Psoas muscle (tissue), 8 donors: ENCODE results near the gene EEF1E1. TPM values are rescaled to one million over a fixed set of nuclear protein-coding genes. Genes with fewer than 3 reads are reported as not detected.
"Not testable (repeated sequence)": the region's sequence is repeated elsewhere in the genome, so short reads cannot be mapped to it uniquely, and the experiment has no call there.

Experiments used
- ATAC-seq, 4 donors: fragments of 200-7000 bp; cut with Tn5 transposase; one replicate each; pipeline ENCODE4 v1.9.1; 2020; ENCODE audit warnings: moderate library complexity in 3 of 4, mild to moderate bottlenecking in 2 of 4
- DNase-seq, 2 donors: peaks; one replicate each; pipeline ENCODE4 v3.0.0-alpha.2; 2020
- H3K27ac ChIP-seq: fragments of 200-600 bp; one replicate; pipeline ENCODE4 v1.8.0; 2022
- H3K27me3 ChIP-seq, 3 donors: fragments of 200-600 bp in 1 of 3; one replicate each; pipeline versions ENCODE4 v1.6.1 to v1.8.0; 2013 to 2022; ENCODE audit warnings: low read length in 2 of 3, mild to moderate bottlenecking in 2 of 3, moderate library complexity in 1 of 3; ENCODE audit not compliant: insufficient read depth in 3 of 3
- H3K36me3 ChIP-seq, 2 donors: fragments of 200-600 bp in 1 of 2; one replicate each; pipeline versions ENCODE4 v1.6.1 to v1.8.0; 2013 to 2022; ENCODE audit warnings: low read depth in 1 of 2, mild to moderate bottlenecking in 1 of 2, moderate library complexity in 1 of 2; ENCODE audit not compliant: insufficient read depth in 1 of 2
- H3K4me1 ChIP-seq: fragments of 200-600 bp; one replicate; pipeline ENCODE4 v1.8.0; 2022
- H3K4me3 ChIP-seq: fragments of 200-600 bp; one replicate; pipeline ENCODE4 v1.8.0; 2022; ENCODE audit warnings: mild to moderate bottlenecking
- H3K9me3 ChIP-seq: fragments of 200-600 bp; one replicate; pipeline ENCODE4 v1.8.0; 2022
- WGBS, 3 donors: extraction: QIAGEN DNeasy Blood & Tissue Kit; methylation state at CpG; one replicate each; pipeline versions ENCODE4 v1.1.6 to v1.1.7; 2013; 5-methylcytosine and 5-hydroxymethylcytosine counted together
- intact Hi-C, 2 donors: fragments of 100-400 bp; cut with DNase I; formaldehyde crosslinking; loops; one replicate each; pipeline versions ENCODE4 v1.11.0 to v1.14.2; 2022
- polyA plus RNA-seq, 3 donors: library from polyadenylated mRNA; stranded (reverse); fragments of 200-250 nt; gene quantifications; one replicate each; pipeline ENCODE4 v1.2.3, GENCODE V29; 2013
- total RNA-seq, 4 donors: library from RNA; stranded (reverse); fragmentation: NEBNext Ultra II Directional in 2 of 4; extraction: Animal tissue kit (Norgen Biotek cat#: 25700) in 2 of 4; gene quantifications; one replicate each; pipeline versions ENCODE4 v1.2.1 to v1.2.4, GENCODE V29; 2021 to 2023
- TF ChIP-seq, protein P1 (sequence below): fragments of 200-600 bp; IDR thresholded peaks from one replicate; pipeline ENCODE4 v1.8.0; 2022; ENCODE audit warnings: antibody characterized with exemption
- donor health status: healthy with polysubstance abuse.
- donor health status: DM: no; HTN: no; CAD: no; lungs with moderate emphysema.
- donor health status: Bipolar disorder and iron deficiency.
- donor health status: healthy.
- donor health status: DM: yes; HTN: yes; CAD: no.
- donor health status: DM: no; HTN: no; CAD: no.
- donor health status: DM: no; HTN: no; CAD: no.
- donor health status: DM: yes; HTN: yes; CAD: no.

Gene EEF1E1
- total and polyA plus RNA-seq, 7 donors = 12.8 to 24.6 (median 14.0) TPM

DNA sequence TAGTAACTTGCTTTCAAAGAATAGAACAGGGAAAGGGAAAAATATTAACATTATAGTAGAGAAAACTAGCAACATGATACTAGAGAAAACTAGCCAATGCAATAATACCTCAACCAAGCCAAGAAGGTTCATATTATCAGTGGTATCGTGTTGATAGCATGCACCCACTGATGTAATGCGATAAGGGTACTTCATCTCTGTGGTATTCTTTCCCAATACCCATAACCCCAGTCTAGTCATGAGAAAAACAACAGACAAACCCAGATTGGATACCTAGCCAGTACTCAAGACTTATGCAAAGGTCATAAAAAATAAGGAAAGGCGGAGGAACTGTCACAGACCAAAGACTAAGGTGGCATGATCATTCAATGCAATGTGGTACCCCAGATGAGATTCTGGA lies 59.1 kb downstream of the EEF1E1 start:
- TF ChIP-seq, protein P1, sequence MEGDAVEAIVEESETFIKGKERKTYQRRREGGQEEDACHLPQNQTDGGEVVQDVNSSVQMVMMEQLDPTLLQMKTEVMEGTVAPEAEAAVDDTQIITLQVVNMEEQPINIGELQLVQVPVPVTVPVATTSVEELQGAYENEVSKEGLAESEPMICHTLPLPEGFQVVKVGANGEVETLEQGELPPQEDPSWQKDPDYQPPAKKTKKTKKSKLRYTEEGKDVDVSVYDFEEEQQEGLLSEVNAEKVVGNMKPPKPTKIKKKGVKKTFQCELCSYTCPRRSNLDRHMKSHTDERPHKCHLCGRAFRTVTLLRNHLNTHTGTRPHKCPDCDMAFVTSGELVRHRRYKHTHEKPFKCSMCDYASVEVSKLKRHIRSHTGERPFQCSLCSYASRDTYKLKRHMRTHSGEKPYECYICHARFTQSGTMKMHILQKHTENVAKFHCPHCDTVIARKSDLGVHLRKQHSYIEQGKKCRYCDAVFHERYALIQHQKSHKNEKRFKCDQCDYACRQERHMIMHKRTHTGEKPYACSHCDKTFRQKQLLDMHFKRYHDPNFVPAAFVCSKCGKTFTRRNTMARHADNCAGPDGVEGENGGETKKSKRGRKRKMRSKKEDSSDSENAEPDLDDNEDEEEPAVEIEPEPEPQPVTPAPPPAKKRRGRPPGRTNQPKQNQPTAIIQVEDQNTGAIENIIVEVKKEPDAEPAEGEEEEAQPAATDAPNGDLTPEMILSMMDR = no peak
- Histone ChIP-seq H3K4me3 (no peak overlapping the region), H3K27ac (no peak overlapping the region), H3K4me1 (no peaks in the 10 kb centered on the region), H3K27me3 (no peaks in the 10 kb centered on the region), H3K9me3 (no peaks in the 10 kb centered on the region), H3K36me3 (peaks cover 0 to 7% of the 10 kb centered on the region in 2 donors)
- no peak for DNase-seq
- 43 to 49% (median 44%) methylated on average over 3 of the region's 3 CpGs for WGBS, 3 donors
- intact Hi-C loops = no loop called here
- ATAC-seq = no peak

DNA sequence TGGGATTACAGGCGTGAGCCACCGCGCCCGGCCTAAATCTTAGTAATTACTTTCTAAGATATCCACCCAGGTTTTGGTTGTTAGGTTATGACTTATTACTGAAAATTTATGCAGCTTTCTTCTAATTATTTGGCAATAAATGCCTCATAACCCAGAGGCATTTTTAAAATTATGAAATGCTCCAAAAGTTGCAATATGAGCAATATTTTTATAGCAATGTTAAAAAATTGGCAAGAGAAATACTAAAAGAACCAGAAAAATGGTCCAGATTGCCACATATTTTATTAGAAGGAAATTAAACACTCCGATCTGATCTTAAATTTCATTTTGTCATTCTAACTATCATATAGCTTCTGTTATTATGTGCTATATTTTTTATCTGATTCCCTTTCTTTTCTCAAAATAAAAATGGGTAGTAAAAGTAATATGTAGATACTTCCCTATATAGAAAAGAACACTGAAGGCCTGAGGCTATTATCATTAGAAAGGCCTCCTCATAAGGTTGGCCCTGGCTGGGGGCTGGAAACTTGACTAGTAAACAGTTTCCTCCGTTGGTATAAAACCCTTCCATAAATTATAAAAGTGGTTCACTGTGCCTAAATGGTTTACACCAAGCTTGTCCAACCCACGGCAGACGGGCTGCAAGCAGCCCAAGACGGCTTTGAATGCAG lies 60.3 kb downstream of the EEF1E1 start:
- H3K4me3 ChIP-seq = no peak overlapping the region
- ATAC-seq (no peak), DNase-seq (no peak)
- no peak overlapping the region for H3K27ac ChIP-seq
- no peaks in the 10 kb centered on the region for H3K9me3 ChIP-seq
- no peaks in the 10 kb centered on the region for H3K4me1 ChIP-seq
- TF ChIP-seq, protein P1 = no peak
- intact Hi-C loops = no loop called here
- no peaks in the 10 kb centered on the region for H3K27me3 ChIP-seq
- WGBS, 3 donors = 85 to 90% (median 87%) methylated on average over 9 of the region's 9 CpGs
- peaks cover 0 to 7% of the 10 kb centered on the region in 2 donors for H3K36me3 ChIP-seq

DNA sequence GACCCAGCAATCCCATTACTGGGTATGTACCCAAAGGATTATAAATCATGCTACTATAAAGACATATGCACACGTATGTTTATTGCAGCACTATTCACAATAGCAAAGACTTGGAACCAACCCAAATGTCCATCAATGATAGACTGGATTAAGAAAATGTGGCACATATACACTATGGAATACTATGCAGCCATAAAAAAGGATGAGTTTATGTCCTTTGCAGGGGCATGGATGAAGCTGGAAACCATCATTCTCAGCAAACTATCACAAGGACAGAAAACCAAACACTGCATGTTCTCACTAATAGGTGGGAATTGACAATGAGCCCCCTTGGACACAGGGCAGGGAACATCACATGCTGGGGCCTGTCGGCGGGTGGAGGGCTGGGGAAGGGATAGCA lies 68.2 kb downstream of the EEF1E1 start:
- WGBS, 3 donors = 81 to 90% (median 89%) methylated on average over 3 of the region's 3 CpGs
- ATAC-seq, H3K27ac ChIP-seq, H3K4me3 ChIP-seq, H3K4me1 ChIP-seq, DNase-seq, H3K9me3 ChIP-seq, intact Hi-C loops, H3K27me3 ChIP-seq, H3K36me3 ChIP-seq: not testable (repeated sequence)

DNA sequence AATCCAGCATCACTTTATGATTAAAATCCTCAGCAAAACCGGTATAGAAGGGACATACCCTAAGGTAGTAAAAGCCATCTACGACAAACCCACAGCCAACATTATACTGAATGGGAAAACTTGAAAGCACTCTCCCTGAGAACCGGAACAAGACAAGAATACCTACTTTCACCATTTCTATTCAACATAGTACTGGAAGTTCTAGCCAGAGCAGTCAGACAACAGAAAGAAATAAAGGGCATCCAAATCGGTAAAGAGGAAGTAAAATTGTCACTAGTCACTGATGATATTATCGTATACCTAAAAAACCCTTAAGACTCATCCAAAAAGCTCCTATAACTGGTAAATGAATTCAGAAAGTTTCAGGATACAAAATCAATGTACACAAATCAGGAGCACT lies 71.4 kb downstream of the EEF1E1 start:
- TF ChIP-seq, protein P1 = no peak
- Histone ChIP-seq H3K36me3 (no peaks in the 10 kb centered on the region), H3K27me3 (no peaks in the 10 kb centered on the region), H3K4me3 (no peak overlapping the region), H3K4me1 (peaks cover 16% of the 10 kb centered on the region), H3K9me3 (no peaks in the 10 kb centered on the region), H3K27ac (no peak overlapping the region)
- 93 to 97% (median 95%) methylated on average over 5 of the region's 5 CpGs for WGBS, 3 donors
- DNase-seq = no peak
- no peak for ATAC-seq
- intact Hi-C loops = no loop called here

Other genes with a start within 250 kb of the EEF1E1 start
- gene TXNDC5, start 191.8 kb downstream of the EEF1E1 start, total RNA-seq = 10 to 100 TPM; 15.5 to 33.2 (median 23.4) TPM
- 10 to 100 TPM; 22.0 to 50.2 (median 27.3) TPM for gene TXNDC5, start 191.8 kb downstream of the EEF1E1 start, polyA plus RNA-seq
- gene BLOC1S5, start 38.2 kb downstream of the EEF1E1 start, total RNA-seq = 10 to 100 TPM in 2 of 4 donors, 1 to 10 TPM in 2; 6.2 to 13.0 (median 8.8) TPM
- gene BLOC1S5, start 38.2 kb downstream of the EEF1E1 start, polyA plus RNA-seq = 10 to 100 TPM in 1 of 3 donors, 1 to 10 TPM in 2; 5.6 to 17.7 (median 7.6) TPM